Smooth muscle cell (in vitro differentiated cells): ENCODE results near the gene SLC26A1. TPM values are rescaled to one million over a fixed set of nuclear protein-coding genes. Genes with fewer than 3 reads are reported as not detected.

Experiments used
- DNase-seq: peaks from one replicate; lab custom pipeline; 2025; ENCODE audit not compliant: unreplicated experiment; lab: John Stamatoyannopoulos, UW
- H2AFZ ChIP-seq: fragments of 200-600 bp; sonication (generic); 2 replicates; pipeline ENCODE4 v1.6.0; 2016; ENCODE audit warnings: antibody characterized with exemption, low read depth, mild to moderate bottlenecking
- H3F3A ChIP-seq: fragments of 200-600 bp; sonication (generic); 2 replicates; pipeline ENCODE4 v1.6.0; 2017; ENCODE audit warnings: antibody characterized with exemption, low read depth
- H3K27ac ChIP-seq: fragments of 200-600 bp; sonication (generic); 2 replicates; pipeline ENCODE4 v1.5.1; 2016; ENCODE audit warnings: low read depth, mild to moderate bottlenecking
- H3K27me3 ChIP-seq: fragments of 200-600 bp; sonication (generic); 2 replicates; pipeline ENCODE4 v1.6.1; 2016; ENCODE audit warnings: low read depth, mild to moderate bottlenecking
- H3K36me3 ChIP-seq: fragments of 200-600 bp; sonication (generic); 2 replicates; pipeline ENCODE4 v1.5.1; 2016; ENCODE audit warnings: low read depth
- H3K4me1 ChIP-seq: fragments of 200-600 bp; sonication (generic); 2 replicates; pipeline ENCODE4 v1.5.1; 2016; ENCODE audit warnings: low read depth
- H3K4me2 ChIP-seq: fragments of 200-600 bp; sonication (generic); 2 replicates; pipeline ENCODE4 v1.6.0; 2016; ENCODE audit warnings: mild to moderate bottlenecking
- H3K4me3 ChIP-seq: fragments of 200-600 bp; sonication (generic); 2 replicates; pipeline ENCODE4 v1.5.1; 2016; ENCODE audit warnings: mild to moderate bottlenecking
- H3K79me2 ChIP-seq: fragments of 200-600 bp; sonication (generic); 2 replicates; pipeline ENCODE4 v1.6.0; 2016; ENCODE audit warnings: low read depth, mild to moderate bottlenecking
- H3K9ac ChIP-seq: fragments of 200-600 bp; sonication (generic); 2 replicates; pipeline ENCODE4 v1.6.0; 2016; ENCODE audit warnings: low read depth
- H3K9me3 ChIP-seq: fragments of 200-600 bp; sonication (generic); replicated peaks from 2 replicates; pipeline ENCODE4 v1.5.1; 2016; ENCODE audit warnings: low read depth
- H4K20me1 ChIP-seq: fragments of 200-600 bp; sonication (generic); 2 replicates; pipeline ENCODE4 v1.6.0; 2016; ENCODE audit warnings: low read depth
- CTCF ChIP-seq: fragments of 200-600 bp; sonication (generic); IDR thresholded peaks from 2 replicates; pipeline ENCODE4 v1.5.1; 2017; ENCODE audit warnings: borderline replicate concordance, mild to moderate bottlenecking, antibody characterized with exemption; ENCODE audit not compliant: insufficient read depth, poor library complexity, severe bottlenecking
- WGBS: methylation state at CpG from one replicate; pipeline ENCODE4 v1.1.7; 2016; ENCODE audit warnings: low lambda C conversion rate; 5-methylcytosine and 5-hydroxymethylcytosine counted together
- polyA plus RNA-seq: library from polyadenylated mRNA; unstranded; fragments of >200 nt; fragmentation: Nextera tagmentation; extraction: Ambion mirVana; gene quantifications from 2 replicates; pipeline ENCODE4 v1.2.1, GENCODE V29; 2016
- total RNA-seq: library from RNA; depleted of rRNA; stranded (reverse); fragments of >200 nt; gene quantifications from 2 replicates; pipeline ENCODE4 v1.2.3, GENCODE V29; 2014

The SLC26A1 gene
- total and polyA plus RNA-seq, 2 experiments from 2014 or later, result 0.67 to 1.7 TPM

- no peak overlapping the region for H3K9ac ChIP-seq
- no peaks in the 10 kb centered on the region for H3K36me3 ChIP-seq
- no peak for DNase-seq
- H3F3A ChIP-seq, result peaks cover 9% of the 10 kb centered on the region
- H3K4me3 ChIP-seq, result peak overlapping the region; percentile 50
- peaks cover 50% of the 10 kb centered on the region for H4K20me1 ChIP-seq
- H3K79me2 ChIP-seq, result no peaks in the 10 kb centered on the region
- no peak overlapping the region for H3K27ac ChIP-seq
- WGBS, result 5% methylated on average over 26 of the region's 69 CpGs
- H3K27me3 ChIP-seq, result peaks cover 21% of the 10 kb centered on the region
- H2AFZ ChIP-seq, result no peak overlapping the region
- peak overlapping the region; percentile 90 for H3K4me2 ChIP-seq
- H3K9me3 ChIP-seq, result no peaks in the 10 kb centered on the region
- H3K4me1 ChIP-seq, result peaks cover 12% of the 10 kb centered on the region
- no peak for TF ChIP-seq CTCF
Measured at GRCh38 chr4:1012034-1012739, 19.0 kb upstream of the SLC26A1 start.

GRCh38 chr4:1011666-1012033 is 18.4 kb upstream of the SLC26A1 start:
- H3K4me2 ChIP-seq, result no peak overlapping the region
- no peaks in the 10 kb centered on the region for H3K79me2 ChIP-seq
- H3K4me3 ChIP-seq, result no peak overlapping the region
- H3K27ac ChIP-seq, result no peak overlapping the region
- H3K9ac ChIP-seq, result no peak overlapping the region
- WGBS, result no CpG with 5 or more reads among the region's 69 CpGs
- H3K9me3 ChIP-seq, result no peaks in the 10 kb centered on the region
- peaks cover 45% of the 10 kb centered on the region for H4K20me1 ChIP-seq
- no peak overlapping the region for H2AFZ ChIP-seq
- peaks cover 9% of the 10 kb centered on the region for H3F3A ChIP-seq
- no peaks in the 10 kb centered on the region for H3K36me3 ChIP-seq
- no peak for DNase-seq
- peaks cover 12% of the 10 kb centered on the region for H3K4me1 ChIP-seq
- TF ChIP-seq CTCF, result no peak
- H3K27me3 ChIP-seq, result peaks cover 26% of the 10 kb centered on the region

GRCh38 chr4:1011022-1011665 is 17.9 kb upstream of the SLC26A1 start, which contains the start of gene FGFRL1:
TSS of gene FGFRL1 (plus strand) at chr4:1011626. CDS start at chr4:1012486, 860 bp downstream.
- H3K27ac ChIP-seq, result peak within 1 kb of the TSS; percentile 65

More at GRCh38 chr4:1011022-1011665, 17.9 kb upstream of the SLC26A1 start, which contains the start of gene FGFRL1:
- Histone ChIP-seq H3K4me1 (peaks cover 12% of the 10 kb centered on the region), H3K9me3 (no peaks in the 10 kb centered on the region), H4K20me1 (peaks cover 40% of the 10 kb centered on the region), H3K36me3 (no peaks in the 10 kb centered on the region), H3K9ac (no peak within 1 kb of the TSS), H3F3A (peaks cover 9% of the 10 kb centered on the region), H3K4me2 (peak within 1 kb of the TSS; percentile 91), H3K79me2 (no peaks in the 10 kb centered on the region), H3K27me3 (peaks cover 31% of the 10 kb centered on the region), H2AFZ (peak within 1 kb of the TSS; percentile 75), H3K4me3 (peak within 1 kb of the TSS; percentile 57)
- WGBS, result under 1% methylated on average over 32 of the region's 89 CpGs
- no peak for TF ChIP-seq CTCF
- peak; percentile 85 for DNase-seq
